ENCODE data around the gene VDAC1. TPM values are rescaled to one million over a fixed set of nuclear protein-coding genes. Genes with fewer than 3 reads are reported as not detected.

VDAC1 gene
- total and polyA plus RNA-seq, 2 of the 8 experiments (the other 6 are each of a cell fraction or from before 2014, with no cell fraction given), result 111 to 301 TPM

DNA sequence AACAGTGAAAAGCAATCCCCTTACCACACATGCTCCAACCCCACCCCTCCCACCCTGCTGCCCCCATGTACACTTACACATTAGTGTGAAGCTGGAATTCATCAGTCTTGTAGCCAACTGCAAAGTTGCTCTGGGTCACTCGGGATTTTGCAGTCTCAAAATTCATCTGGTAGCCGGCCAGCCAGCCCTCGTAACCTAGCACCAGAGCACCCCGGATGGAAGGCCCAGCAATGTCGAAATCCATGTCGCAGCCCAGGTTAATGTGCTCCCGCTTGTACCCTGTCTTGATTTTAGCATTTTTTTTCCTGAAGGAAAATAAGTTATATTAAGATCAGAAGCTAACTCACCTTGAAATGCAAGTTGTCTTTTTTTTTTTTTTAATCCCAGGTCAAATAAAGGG is 24.1 kb downstream of the VDAC1 start:
- no peaks in the 10 kb centered on the region for H3K9me3 ChIP-seq (ENCODE audit: insufficient read depth in 2 of 2, low read depth in 1 of 2, low read length in 1 of 2)
- ChIA-PET CTCF (ENCODE audit: partially characterized antibody) (interaction anchor here (1.0 to 15.5 kb wide), 7 partner anchors 10 to 169 kb away, joined by 3 to 160 read pairs (median 6); no protein-coding TSS in a partner anchor), POLR2A (ENCODE audit: partially characterized antibody) (no interaction called here)
- DNase-seq (ENCODE audit: low read depth in 1 of 2, low spot score in 2 of 2) (no peak), FAIRE-seq (no peak)
- H3K4me2 ChIP-seq (ENCODE audit: insufficient read depth in 1 of 2, low read depth in 2 of 2, low read length in 2 of 2), result no peak overlapping the region
- H4K5ac ChIP-seq (ENCODE audit: insufficient read length, low read depth, low read length), result no peak overlapping the region
- H4K8ac ChIP-seq (ENCODE audit: extremely low read depth, insufficient read depth, low read length), result no peak overlapping the region
- H2AFZ ChIP-seq (ENCODE audit: low read length), result no peak overlapping the region
- H2BK120ac ChIP-seq (replicated peaks; ENCODE audit: low read depth, low read length), result no peak overlapping the region
- H2AK5ac ChIP-seq (ENCODE audit: low read depth, low read length), result no peak overlapping the region
- no peaks in the 10 kb centered on the region for H3K27me3 ChIP-seq (replicated peaks in 1 of 4; ENCODE audit: control insufficient read depth in 3 of 4, extremely low read depth in 1 of 4, insufficient read depth in 3 of 4, low read length in 3 of 4)
- no peaks in the 10 kb centered on the region; the same call in none of the 2 replicates for H3K79me1 ChIP-seq (ENCODE audit: low read depth, low read length)
- no peak overlapping the region for H3K4me3 ChIP-seq (ENCODE audit: extremely low read depth in 1 of 4, insufficient read depth in 2 of 4, low read depth in 3 of 4, low read length in 4 of 4)
- H3K27ac ChIP-seq (ENCODE audit: low read depth, low read length), result no peak overlapping the region
- H3K23ac ChIP-seq (ENCODE audit: insufficient read length), result no peak overlapping the region
- H3K9ac ChIP-seq (replicated peaks in 1 of 4; ENCODE audit: extremely low read depth in 1 of 4, low read depth in 3 of 4, low read length in 3 of 4), result no peak overlapping the region
- peaks cover 3 to 4% of the 10 kb centered on the region in 2 experiments; a peak in 1 of 4 replicates for H3K79me2 ChIP-seq (ENCODE audit: control insufficient read depth in 1 of 2, insufficient read depth in 2 of 2, low read length in 2 of 2)
- peaks cover 5 to 53% (median 32%) of the 10 kb centered on the region in 4 experiments; a peak in 7 of 8 replicates for H3K36me3 ChIP-seq (ENCODE audit: control insufficient read depth in 2 of 4, insufficient read depth in 4 of 4, low read length in 3 of 4)
- H4K20me1 ChIP-seq (replicated peaks in 1 of 2; ENCODE audit: control insufficient read depth in 1 of 2, insufficient read depth in 2 of 2, low read length in 2 of 2), result peaks cover 5 to 11% of the 10 kb centered on the region in 2 experiments
- H2BK20ac ChIP-seq (ENCODE audit: low read length), result no peak overlapping the region
- H3K14ac ChIP-seq (ENCODE audit: insufficient read length), result no peak overlapping the region
- H3K23me2 ChIP-seq (ENCODE audit: low read depth, low read length), result no peaks in the 10 kb centered on the region
- no peaks in the 10 kb centered on the region for H3K4me1 ChIP-seq (replicated peaks in 1 of 4; ENCODE audit: control insufficient read depth in 3 of 4, insufficient read depth in 4 of 4, low read length in 3 of 4)
- TF ChIP-seq KDM1A (IDR thresholded peaks at IDR 0.05; ENCODE audit: borderline replicate concordance, low read length) (no peak), TAF7 (optimal IDR thresholded peaks at IDR 0.05; ENCODE audit: borderline replicate concordance, low read depth, low read length) (no peak), FOSL1 (IDR thresholded peaks at IDR 0.05; ENCODE audit: insufficient read depth, low read depth, low read length) (no peak), EGR1 (IDR thresholded peaks at IDR 0.05; ENCODE audit: borderline replicate concordance, low read depth, low read length) (no peak)
- 92% methylated on average over 7 of the region's 7 CpGs; no CpG with 5 or more reads in 1 of the 2 experiments for WGBS, 2 experiments (ENCODE audit: extremely low coverage in 1 of 2, insufficient coverage in 1 of 2, insufficient read length in 1 of 2, insufficient replicate concordance in 2 of 2, low coverage in 1 of 2, low lambda C conversion rate in 2 of 2, missing lambda C conversion rate in 1 of 2)
- no peak overlapping the region for H2BK5ac ChIP-seq (ENCODE audit: low read depth, low read length)
- no peak overlapping the region for H2BK15ac ChIP-seq (ENCODE audit: low read length)
- H3K4ac ChIP-seq (replicated peaks; ENCODE audit: insufficient read length, low read depth, low read length), result no peak overlapping the region
- no peak overlapping the region for H2BK12ac ChIP-seq (ENCODE audit: low read depth, low read length)
- H3K18ac ChIP-seq (ENCODE audit: extremely low read depth, low read length), result no peak overlapping the region
- no peak overlapping the region for H4K91ac ChIP-seq (replicated peaks; ENCODE audit: insufficient read length, low read length)
- no peak overlapping the region for H3K56ac ChIP-seq (replicated peaks; ENCODE audit: insufficient read length, low read depth, low read length)

All from H1 (cell line).